UCSD-AML1 (cell line): ENCODE data around the gene TBC1D19.
"Not testable (repeated sequence)": the region's sequence is repeated elsewhere in the genome, so short reads cannot be mapped to it uniquely, and the experiment has no call there.

Source experiments
- DNase-seq: peaks from one replicate; lab custom pipeline; 2025; ENCODE audit not compliant: unreplicated experiment; lab: John Stamatoyannopoulos, UW

Gene TBC1D19, protein sequence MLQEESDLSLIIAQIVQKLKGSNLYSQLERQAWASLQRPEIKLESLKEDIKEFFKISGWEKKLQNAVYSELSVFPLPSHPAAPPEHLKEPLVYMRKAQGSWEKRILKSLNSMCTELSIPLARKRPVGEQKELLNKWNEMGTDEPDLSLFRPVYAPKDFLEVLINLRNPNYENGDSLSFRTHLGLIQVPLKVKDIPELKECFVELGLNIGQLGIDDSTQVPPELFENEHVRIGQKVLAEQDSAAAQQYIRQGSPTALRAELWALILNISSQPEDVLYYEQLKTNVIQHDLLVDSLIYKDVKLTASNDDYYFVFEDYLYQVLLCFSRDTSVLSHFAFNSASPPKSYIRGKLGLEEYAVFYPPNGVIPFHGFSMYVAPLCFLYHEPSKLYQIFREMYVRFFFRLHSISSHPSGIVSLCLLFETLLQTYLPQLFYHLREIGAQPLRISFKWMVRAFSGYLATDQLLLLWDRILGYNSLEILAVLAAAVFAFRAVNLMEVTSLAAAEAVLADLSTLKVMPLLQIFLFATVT

DNA sequence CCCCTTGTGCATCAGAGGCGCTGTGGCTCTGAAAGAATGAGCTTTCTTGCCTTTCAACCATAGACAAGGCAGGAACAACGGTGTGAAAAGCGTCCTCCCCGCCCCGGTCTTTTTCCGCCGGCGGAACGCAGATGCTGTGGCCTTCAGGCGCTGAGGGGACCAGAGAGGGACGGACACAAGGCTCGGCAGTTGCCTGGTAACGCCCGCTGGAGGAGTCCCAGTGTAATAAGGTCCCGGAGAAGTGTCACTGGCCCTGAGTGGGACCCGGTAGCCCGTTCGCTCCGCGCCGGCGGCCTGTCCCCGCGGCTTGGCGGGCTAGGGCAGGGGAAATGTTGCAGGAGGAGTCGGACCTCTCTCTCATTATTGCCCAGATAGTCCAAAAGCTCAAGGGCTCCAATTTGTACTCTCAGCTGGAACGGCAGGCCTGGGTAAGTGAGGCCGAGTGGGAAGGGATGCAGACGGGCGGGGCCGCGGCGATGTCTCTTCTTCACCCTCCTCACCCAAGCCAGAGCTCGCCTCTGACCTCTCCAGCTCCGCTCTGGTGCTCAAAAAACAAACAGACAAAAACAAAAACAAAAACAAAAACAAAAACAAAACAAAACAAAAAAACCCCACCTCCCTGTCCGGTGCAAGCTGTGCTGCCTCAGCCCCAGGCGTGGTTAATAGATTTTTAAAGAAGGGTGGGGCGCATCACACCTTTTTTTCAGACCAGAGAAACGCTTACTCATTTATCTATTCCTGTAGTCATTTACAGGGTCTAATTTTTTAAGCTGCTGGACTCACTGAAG lies at the start of gene TBC1D19:
TBC1D19 (plus strand) TSS at position 220 of the 788 bp plus-strand sequence; CDS start at position 330, 110 bp downstream.
- peak; percentile 91 for DNase-seq

DNA sequence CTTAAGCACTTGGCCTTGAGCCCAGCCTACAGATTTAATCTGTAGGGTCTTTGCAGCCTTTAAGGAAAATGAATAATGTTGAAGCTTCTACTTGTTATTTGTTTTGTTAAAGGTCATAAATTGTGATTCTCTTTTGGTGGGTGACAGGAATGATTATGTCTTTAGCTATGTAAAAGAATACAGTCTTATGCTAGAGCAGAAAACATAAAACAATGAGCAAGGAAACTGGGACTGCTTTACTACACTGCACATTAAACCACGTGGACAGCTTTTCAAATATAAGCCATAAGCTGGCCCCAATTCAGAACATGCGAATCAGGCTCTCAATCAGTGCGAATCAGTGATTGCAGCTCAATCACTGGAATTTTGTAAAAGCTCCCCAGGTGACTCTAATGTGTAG lies 40.9 kb upstream of the TBC1D19 start:
- DNase-seq = no peak

DNA sequence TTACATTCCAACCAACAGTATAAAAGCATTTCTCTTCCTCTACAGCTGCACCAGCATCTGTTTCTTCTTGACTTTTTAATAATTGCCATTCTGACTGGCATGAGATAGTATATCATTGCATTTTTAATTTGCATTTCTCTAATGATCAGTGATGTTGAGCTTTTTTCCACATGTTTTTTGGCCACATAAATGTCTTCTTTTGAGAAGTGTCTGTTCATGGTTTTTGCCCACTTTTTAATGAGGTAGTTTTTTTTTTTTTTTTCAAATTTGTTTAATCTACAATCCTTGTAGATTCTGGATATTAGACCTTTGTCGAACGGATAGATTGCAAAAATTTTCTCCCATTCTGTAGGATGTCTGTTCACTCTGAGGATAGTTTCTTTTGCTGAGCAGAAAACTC lies 39.5 kb upstream of the TBC1D19 start:
- no peak for DNase-seq

DNA sequence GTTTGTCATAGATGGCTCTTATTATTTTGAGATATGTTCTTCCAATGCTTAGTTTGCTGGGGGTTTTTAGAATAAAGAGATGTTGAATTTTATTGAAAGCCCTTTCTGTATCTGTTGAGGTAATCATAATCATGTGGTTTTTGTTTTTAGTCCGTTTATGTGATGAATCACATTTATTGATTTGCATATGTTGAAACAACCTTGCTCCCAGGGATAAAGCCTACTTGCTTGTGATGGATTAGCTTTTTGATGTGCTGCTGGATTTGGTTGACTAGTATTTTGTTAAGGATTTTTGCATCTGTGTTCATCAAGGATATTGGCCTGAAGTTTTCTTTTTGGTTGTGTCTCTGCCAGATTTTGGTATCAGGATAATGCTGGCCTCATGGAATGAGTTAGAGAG lies 35.5 kb upstream of the TBC1D19 start:
- not testable (repeated sequence) for DNase-seq

DNA sequence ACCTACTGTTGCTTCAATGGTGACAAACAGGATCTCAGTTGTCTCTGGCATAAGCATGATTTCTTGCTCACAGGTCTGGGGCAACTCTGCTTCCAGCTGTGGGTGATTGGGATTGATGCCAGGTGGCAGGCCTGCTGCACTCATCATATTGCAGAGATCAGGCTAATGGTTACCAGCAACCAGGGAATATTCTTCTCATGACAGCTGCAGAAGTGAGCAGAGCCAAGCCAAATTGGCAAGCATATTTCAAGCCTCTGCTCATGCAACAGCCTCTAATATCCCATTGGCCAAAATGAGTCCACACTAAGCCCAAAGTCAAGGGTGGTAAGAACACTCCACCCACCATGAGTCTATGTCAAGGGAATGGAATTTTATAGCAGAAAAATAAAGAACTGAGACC lies 26.7 kb upstream of the TBC1D19 start:
- no peak for DNase-seq

DNA sequence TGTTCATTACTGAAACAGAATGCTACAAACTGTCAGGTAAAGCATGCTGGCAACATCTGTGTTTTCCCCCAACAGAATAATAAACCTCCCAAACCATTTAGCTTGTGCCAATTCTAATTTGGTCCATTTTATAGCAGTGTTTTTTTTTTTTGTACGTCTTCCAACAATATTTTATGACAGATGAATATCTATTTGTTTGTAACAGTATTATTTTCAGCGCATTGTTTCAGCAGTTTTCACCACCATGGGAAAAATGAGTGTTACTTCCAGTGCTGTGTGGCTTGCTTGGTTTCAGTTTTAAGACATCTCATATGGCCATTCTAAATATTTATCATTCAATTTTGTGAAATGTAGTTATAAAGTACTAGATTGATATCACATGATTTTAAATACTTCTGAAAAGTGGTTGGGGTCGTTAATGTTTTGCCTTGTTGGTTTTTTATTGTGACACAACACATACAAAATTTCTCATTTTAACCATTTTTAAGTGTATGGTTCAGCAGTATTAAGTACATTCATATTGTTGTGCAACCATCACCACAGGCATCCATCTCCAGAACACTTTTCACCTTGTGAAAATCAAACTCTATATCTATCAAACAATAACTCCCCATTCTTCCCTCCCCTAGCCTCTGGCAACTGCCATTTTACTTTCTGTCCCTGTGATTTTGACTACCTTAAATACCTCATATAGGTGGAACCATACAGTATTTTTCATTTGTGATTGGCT lies 25.6 kb upstream of the TBC1D19 start:
- no peak for DNase-seq

DNA sequence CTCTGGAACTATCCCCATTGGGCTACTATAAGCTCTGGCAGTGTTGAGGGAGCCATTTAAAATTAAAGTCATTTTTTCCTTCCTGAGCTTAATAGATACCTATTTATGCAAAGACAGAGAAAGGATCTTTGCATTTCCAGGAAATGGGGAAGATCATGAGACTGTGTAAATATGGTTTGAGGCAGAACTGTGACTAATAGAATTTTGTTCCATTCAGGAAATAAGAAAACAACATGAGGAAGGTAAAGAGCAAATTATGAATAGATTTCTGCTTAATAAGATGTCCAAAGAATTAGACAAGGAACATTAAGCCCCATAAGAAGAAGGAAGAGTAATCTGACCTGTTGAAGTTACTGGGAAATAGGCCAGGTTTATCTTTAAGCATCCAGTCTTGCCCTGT lies 17.8 kb upstream of the TBC1D19 start:
- DNase-seq = no peak

DNA sequence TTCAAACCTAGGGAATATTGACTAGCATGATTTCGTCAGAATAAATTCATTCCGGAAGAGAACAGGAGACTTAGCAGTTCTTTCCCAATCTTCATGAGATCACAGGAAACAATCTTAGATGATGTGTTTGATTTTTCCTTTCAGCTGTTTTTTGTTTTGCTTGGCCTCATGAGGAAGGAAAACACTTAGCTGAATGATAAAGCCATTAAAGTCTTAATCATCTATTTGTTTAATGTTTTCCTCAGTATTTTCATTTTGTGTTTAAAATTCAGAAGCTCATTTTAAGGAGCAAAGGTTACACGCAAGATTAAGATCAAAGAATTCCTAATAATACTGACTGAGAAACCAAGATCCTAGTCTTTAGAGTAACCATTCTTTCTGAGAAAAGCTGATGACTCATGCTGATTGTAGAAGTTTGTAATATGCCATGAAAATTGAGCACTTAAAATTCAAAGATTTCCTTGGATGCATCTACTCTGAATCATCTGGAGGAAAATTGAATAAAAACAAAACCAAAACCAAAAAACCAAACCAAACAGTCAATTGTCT lies 15.4 kb upstream of the TBC1D19 start:
- no peak for DNase-seq

DNA sequence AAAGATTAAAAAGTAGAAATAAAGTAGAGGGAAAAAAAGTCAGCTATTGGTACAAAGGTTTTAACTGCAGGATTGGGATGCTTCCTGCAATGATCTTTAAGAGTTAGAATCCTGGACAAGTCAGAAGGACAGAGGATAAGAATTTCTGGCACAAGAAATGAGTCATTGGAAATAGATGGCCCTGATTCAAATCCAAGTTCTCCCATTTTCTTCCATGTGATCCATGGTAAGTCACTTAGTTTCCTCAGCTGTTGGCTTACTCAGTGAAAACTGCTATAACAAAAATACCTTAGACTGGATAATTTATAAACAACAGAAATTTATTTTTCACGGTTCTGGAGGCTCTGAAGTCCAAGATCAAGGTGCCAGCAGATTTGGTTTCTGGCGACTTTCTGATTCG lies 13.3 kb upstream of the TBC1D19 start:
- DNase-seq = no peak

DNA sequence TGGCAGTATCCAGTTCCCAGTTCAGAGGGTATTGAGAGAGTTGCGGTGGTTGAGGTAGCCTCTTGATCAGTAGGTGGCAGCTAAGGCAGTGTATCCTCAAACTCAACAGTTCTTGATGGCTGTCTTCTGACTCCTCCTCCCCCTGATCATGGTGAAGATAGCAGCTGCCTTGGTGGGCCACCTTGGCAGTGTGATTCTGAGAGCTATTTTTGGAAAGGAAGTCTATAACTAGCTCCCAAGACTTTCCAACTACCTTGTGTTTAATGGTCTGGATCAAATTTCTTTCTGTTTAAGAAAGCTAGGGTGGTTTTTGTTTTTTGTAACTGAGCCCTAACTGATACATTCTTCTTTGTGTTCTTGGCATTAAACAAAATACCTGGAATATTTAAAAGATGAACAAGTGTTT lies 10.5 kb upstream of the TBC1D19 start:
- DNase-seq = no peak

DNA sequence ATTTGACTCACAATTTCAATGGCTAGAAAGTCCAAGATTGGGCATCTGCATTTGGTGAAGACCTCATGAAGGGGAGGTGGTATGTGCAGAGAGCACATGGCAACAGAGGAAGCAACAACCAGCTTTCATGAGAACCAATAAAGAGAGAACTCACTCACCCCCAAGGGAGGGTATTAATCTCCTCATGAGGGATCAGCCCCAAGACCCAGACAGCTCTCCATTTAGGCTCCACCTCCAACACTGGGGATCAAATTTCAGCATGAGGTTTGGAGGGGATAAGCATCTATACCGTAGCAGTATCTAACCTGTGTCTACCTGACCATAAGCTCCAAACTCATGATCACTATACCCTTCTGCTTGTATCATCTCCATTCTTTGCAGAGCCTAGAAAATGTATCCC lies 9.3 kb upstream of the TBC1D19 start:
- no peak for DNase-seq

DNA sequence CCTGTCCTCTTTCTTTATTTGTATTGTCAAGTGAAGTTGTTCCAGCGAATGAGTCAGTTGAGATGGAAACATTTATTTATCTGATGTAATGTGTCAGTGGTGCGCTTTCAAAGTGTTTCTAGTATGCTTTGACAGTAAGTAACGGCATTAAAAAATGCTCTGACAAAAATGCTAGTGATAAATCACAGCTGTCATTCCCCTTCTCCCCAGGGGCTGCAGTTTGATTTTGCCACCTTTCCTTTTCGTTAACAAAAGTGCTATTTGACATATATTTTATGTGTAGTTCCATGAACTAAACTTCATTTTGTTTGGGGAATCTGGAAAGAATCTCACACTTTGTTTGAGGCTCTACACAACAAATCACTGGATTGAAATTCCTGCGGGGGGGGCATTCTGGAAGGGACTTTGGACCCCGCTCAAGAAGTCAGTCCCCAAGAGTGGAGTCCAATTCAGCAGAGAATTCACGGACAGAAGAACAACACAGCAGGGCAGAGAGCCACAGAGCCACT lies 7.6 kb upstream of the TBC1D19 start:
- DNase-seq = no peak

DNA sequence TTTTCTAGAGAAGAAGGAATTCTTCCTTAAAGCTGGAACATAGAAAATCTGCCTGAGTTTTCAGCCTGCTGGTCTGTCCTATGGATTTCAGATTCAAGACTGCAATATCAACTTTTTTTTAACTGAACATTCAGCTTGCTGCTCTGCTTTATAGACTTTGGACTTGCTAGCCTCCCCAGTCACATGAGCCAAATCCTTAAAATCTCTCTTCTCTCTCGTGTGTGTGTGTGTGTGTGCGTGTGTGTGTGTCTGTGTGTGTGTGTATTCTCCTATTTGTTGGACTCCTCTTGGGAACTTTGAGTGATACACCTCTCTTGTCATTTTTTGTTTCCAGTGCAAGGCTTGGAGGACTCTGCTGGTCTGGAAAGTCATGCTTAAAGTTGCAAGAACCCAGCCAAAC lies 6.8 kb upstream of the TBC1D19 start:
- no peak for DNase-seq

DNA sequence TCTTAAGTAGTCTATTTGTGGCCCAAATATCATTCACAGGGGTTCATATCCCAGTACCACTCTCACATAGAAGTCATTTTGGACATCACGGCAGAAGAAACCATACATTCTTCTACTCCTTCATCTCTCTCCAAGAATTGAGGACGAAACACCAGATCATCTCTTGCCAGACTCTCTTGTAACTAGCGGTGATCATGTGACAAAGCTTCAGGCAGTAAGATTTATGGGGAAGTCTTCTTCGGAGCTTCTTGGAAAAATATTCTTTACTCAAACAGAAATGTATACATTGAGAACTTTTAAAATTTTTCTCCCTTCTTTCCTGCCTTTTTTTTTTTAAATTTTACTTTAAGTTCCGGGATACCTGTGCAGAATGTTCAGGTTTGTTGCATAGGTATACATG lies 4.7 kb upstream of the TBC1D19 start:
- DNase-seq = no peak

DNA sequence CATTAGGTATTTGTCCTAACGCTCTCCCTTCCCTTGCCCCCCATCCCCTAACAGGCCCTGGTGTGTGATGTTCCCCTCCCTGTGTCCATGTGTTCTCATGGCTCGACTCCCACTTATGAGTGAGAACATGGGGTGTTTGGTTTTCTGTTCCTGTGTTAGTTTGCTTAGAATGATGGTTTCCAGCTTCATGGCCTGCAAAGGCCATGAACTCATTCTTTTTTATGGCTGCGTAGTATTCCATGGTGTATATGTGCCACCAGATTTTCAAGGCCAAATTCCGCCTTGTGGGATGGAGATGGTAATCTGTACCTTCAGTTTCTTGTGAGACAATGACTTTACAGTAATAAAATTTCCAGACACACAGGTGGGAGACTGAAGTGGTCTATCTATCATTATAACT lies 2.5 kb upstream of the TBC1D19 start:
- DNase-seq = not testable (repeated sequence)

DNA sequence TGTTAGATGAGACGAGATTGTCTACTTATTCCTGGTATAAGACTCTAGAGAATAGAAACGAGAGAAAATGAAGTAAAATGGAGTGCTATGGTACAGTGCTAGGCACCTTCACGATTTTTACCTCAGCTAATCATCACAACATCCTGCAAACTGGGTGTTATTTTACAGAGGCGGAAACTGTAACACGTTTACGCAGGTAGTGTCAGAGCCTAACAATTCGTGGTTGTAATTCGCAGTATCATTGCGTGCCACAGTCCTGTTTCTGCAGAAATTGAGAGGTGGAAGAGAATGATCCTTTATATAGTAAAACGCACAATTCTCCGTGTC lies 383 bp upstream of the TBC1D19 start:
- DNase-seq = no peak

DNA sequence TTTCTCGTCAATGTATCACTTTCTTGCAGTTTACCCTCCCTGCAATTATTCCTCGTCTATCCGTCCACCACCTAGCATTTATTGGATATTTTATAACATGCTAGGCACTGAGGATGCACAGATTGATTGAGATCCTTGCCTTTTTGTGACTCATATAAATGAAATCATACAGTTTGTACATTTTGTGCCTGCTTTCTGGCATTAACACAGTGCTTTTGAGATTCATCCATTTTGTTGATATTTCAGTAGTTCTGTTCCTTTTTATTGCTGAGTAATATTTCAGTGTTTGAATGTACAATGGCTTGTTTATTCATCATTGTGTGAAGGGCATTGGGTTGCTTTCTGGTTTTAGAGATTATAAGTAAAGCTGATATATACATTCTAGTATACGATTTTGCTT lies 841 bp downstream of the TBC1D19 start:
- DNase-seq = no peak

DNA sequence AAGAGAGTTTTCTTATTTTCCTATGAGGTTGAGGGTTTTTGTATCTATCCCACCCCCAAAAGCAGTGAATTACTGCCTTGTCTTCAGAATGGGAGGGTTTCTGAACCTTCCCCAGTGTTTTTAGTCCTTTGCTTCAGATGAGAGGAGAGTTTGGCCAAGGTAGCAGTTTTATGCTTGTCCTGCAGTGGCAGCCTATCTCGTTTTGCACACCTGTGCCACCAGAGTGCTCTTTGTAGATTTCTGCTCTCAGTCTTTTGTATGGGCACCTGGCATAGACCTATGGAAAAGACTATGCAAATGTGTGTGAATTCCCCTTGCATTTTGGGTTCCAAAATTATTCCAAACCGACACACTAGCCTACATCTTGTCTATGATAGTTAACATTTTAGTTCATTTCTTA lies 5.8 kb downstream of the TBC1D19 start:
- no peak for DNase-seq

DNA sequence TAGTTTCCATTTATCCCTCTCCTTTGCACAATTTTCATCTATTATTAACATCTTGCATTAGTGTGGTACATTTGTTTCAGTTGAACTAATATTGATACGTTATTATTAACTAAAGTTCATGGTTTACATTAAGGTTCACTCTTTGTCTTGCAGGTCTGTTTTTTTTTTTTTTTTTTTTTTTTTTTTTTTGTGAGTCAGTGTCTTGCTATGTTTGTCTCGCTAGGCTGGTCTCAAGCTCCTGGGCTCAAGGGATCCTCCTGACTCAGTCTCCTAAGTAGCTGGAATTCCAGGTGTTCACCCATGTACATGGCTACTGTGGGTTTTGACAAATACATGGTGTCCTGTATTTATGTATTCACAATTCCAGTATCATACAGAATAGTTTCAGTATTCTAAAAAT lies 6.8 kb downstream of the TBC1D19 start:
- no peak for DNase-seq

DNA sequence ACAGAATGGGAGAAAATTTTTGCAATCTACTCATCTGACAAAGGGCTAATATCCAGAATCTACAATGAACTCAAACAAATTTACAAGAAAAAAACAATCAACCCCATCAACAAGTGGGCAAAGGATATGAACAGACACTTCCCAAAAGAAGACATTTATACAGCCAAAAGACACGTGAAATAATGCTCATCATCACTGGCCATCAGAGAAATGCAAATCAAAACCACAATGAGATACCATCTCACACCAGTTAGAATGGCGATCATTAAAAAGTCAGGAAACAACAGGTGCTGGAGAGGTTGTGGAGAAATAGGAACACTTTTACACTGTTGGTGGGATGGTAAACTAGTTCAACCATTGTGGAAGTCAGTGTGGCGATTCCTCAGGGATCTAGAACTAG lies 9.7 kb downstream of the TBC1D19 start:
- DNase-seq = not testable (repeated sequence)

DNA sequence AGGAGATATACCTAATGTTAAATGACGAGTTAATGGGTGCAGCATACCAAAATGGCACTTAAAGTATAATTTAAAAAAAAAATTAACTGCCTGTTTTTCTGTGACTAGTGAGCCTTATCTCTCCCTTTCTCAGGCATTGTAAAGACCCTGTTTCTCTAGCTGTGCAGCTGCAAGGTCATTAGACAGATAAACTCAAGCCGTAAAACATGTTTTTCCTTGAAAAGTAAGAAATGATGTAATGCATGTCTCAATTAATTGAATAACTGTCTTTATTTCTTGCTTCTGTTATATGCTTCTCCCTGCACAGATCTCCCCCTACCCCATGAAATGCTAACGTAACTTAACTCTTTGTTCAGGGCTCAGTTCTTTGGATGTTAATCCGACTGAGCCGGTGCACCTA lies 10.5 kb downstream of the TBC1D19 start:
- DNase-seq = no peak
